OCI-LY3 (cell line): ENCODE results near the gene PATE2.

Experiments
- CTCF ChIP-seq: fragments of 200-600, 300-600 bp; sonication (generic); IDR thresholded peaks from 2 replicates; pipeline ENCODE4 v1.5.1; 2014; ENCODE audit warnings: antibody characterized with exemption, low read length, low read depth
- EZH2phosphoT487 ChIP-seq: fragments of 200-600 bp; shearing (Covaris generic); IDR thresholded peaks from 2 replicates; pipeline ENCODE4 v1.6.1; 2018; ENCODE audit warnings: antibody characterized with exemption, mixed run types, low read depth

- no peak for TF ChIP-seq CTCF
- TF ChIP-seq EZH2phosphoT487 = no peak
Measured at GRCh38 chr11:125745979-125746378, 32.6 kb downstream of the PATE2 start, which contains the start of gene PATE1.
